SK-N-MC (cell line): ENCODE data around the gene ZIM2.

Source experiments
- EZH2 ChIP-seq: fragments of 200-600 bp; sonication (generic); IDR thresholded peaks from one replicate; pipeline ENCODE4 v1.6.1; 2017; ENCODE audit warnings: antibody characterized with exemption
- POLR2AphosphoS5 ChIP-seq: IDR thresholded peaks from 2 replicates; pipeline ENCODE4 v1.6.1; 2012; ENCODE audit warnings: mild to moderate bottlenecking, low read depth, low read length, borderline replicate concordance

DNA sequence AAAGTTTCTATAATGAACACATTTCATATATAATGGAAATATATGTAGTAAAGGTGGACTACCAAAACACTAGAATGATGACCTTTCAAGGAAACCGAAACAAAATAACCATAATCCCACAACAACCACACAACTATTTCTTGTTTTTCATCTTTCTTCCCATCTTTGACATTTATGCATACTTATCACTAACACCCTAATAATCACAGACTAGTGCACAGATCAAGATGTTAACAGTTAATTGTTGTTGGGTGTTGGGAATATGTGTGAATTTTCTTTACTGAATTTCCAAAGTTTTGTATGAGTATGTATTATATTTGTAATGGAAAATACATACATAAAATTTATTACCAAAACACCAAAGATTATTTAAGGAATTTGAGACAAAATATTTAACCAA, 30.3 kb downstream of the ZIM2 start:
- TF ChIP-seq POLR2AphosphoS5 = no peak
- no peak for TF ChIP-seq EZH2
